Measurements from ENCODE around the gene SLC25A41.

Gene SLC25A41

GRCh38 chr19:6433663-6434062 is at the start of gene SLC25A41:
Gene SLC25A41, minus strand, starts transcription at chr19:6433763. Its CDS starts 70 bp downstream, at chr19:6433693.
- Histone ChIP-seq H3K27me3 (ENCODE audit: insufficient read depth, low read length) (peaks cover 12% of the 10 kb centered on the region), H3K9me3 (ENCODE audit: insufficient read depth, low read depth, low read length) (no peaks in the 10 kb centered on the region), H3K9ac (ENCODE audit: low read depth, low read length) (no peak within 1 kb of the TSS), H3K4me1 (ENCODE audit: insufficient read depth, low read length) (no peaks in the 10 kb centered on the region), H3K27ac (ENCODE audit: low read length) (no peak within 1 kb of the TSS), H3K36me3 (ENCODE audit: insufficient read depth, low read depth, low read length) (no peaks in the 10 kb centered on the region), H3K4me3 (ENCODE audit: low read length) (no peak within 1 kb of the TSS)

GRCh38 chr19:6483235-6483634 is 49.7 kb upstream of the SLC25A41 start:
- no peaks in the 10 kb centered on the region for H3K27me3 ChIP-seq (ENCODE audit: insufficient read depth, low read length)
- H3K4me3 ChIP-seq (ENCODE audit: low read length), result no peak overlapping the region
- H3K27ac ChIP-seq (ENCODE audit: low read length), result no peak overlapping the region
- H3K9me3 ChIP-seq (ENCODE audit: insufficient read depth, low read depth, low read length), result no peaks in the 10 kb centered on the region
- no peaks in the 10 kb centered on the region; the same call in 1 of the 2 replicates for H3K4me1 ChIP-seq (ENCODE audit: insufficient read depth, low read length)
- H3K9ac ChIP-seq (ENCODE audit: low read depth, low read length), result no peak overlapping the region
- no peaks in the 10 kb centered on the region for H3K36me3 ChIP-seq (ENCODE audit: insufficient read depth, low read depth, low read length)

GRCh38 chr19:6482343-6482686 is 48.8 kb upstream of the SLC25A41 start:
- no peak overlapping the region for H3K27ac ChIP-seq (ENCODE audit: low read length)

GRCh38 chr19:6481541-6482342 is 48.2 kb upstream of the SLC25A41 start, which contains the start of gene DENND1C:
Gene DENND1C, minus strand, starts transcription at chr19:6481787. Its CDS starts 92 bp downstream, at chr19:6481695.
- Histone ChIP-seq H3K9me3 (ENCODE audit: insufficient read depth, low read depth, low read length) (no peaks in the 10 kb centered on the region), H3K27ac (ENCODE audit: low read length) (no peak within 1 kb of the TSS), H3K36me3 (ENCODE audit: insufficient read depth, low read depth, low read length) (no peaks in the 10 kb centered on the region), H3K4me1 (ENCODE audit: insufficient read depth, low read length) (no peaks in the 10 kb centered on the region; the same call in 1 of the 2 replicates), H3K9ac (ENCODE audit: low read depth, low read length) (no peak within 1 kb of the TSS), H3K4me3 (ENCODE audit: low read length) (no peak within 1 kb of the TSS), H3K27me3 (ENCODE audit: insufficient read depth, low read length) (peaks cover 5% of the 10 kb centered on the region)

More at GRCh38 chr19:6482343-6482686, 48.8 kb upstream of the SLC25A41 start:
- H3K9ac ChIP-seq (ENCODE audit: low read depth, low read length), result no peak overlapping the region
- no peaks in the 10 kb centered on the region for H3K9me3 ChIP-seq (ENCODE audit: insufficient read depth, low read depth, low read length)
- no peak overlapping the region for H3K4me3 ChIP-seq (ENCODE audit: low read length)
- no peaks in the 10 kb centered on the region; the same call in 1 of the 2 replicates for H3K4me1 ChIP-seq (ENCODE audit: insufficient read depth, low read length)
- no peaks in the 10 kb centered on the region; the same call in 1 of the 2 replicates for H3K27me3 ChIP-seq (ENCODE audit: insufficient read depth, low read length)
- H3K36me3 ChIP-seq (ENCODE audit: insufficient read depth, low read depth, low read length), result no peaks in the 10 kb centered on the region

GRCh38 chr19:6480848-6481415 is 47.4 kb upstream of the SLC25A41 start:
- Histone ChIP-seq H3K4me1 (ENCODE audit: insufficient read depth, low read length) (no peaks in the 10 kb centered on the region; the same call in 1 of the 2 replicates), H3K9me3 (ENCODE audit: insufficient read depth, low read depth, low read length) (no peaks in the 10 kb centered on the region), H3K36me3 (ENCODE audit: insufficient read depth, low read depth, low read length) (no peaks in the 10 kb centered on the region), H3K9ac (ENCODE audit: low read depth, low read length) (no peak overlapping the region), H3K27me3 (ENCODE audit: insufficient read depth, low read length) (peaks cover 8% of the 10 kb centered on the region), H3K4me3 (ENCODE audit: low read length) (no peak overlapping the region), H3K27ac (ENCODE audit: low read length) (no peak overlapping the region)

- H3K36me3 ChIP-seq (ENCODE audit: insufficient read depth, low read depth, low read length), result no peaks in the 10 kb centered on the region
- no peak overlapping the region for H3K9ac ChIP-seq (ENCODE audit: low read depth, low read length)
- peaks cover 18% of the 10 kb centered on the region for H3K27me3 ChIP-seq (ENCODE audit: insufficient read depth, low read length)
- no peaks in the 10 kb centered on the region; the same call in 1 of the 2 replicates for H3K4me1 ChIP-seq (ENCODE audit: insufficient read depth, low read length)
- no peak overlapping the region for H3K4me3 ChIP-seq (ENCODE audit: low read length)
- no peaks in the 10 kb centered on the region for H3K9me3 ChIP-seq (ENCODE audit: insufficient read depth, low read depth, low read length)
- H3K27ac ChIP-seq (ENCODE audit: low read length), result no peak overlapping the region
Measured at GRCh38 chr19:6479836-6480398, 46.4 kb upstream of the SLC25A41 start.

- Histone ChIP-seq H3K9ac (ENCODE audit: low read depth, low read length) (no peak overlapping the region), H3K9me3 (ENCODE audit: insufficient read depth, low read depth, low read length) (no peaks in the 10 kb centered on the region), H3K27ac (ENCODE audit: low read length) (no peak overlapping the region)
Measured at GRCh38 chr19:6478815-6479214, 45.3 kb upstream of the SLC25A41 start.

GRCh38 chr19:6476896-6477431 is 43.4 kb upstream of the SLC25A41 start:
- Histone ChIP-seq H3K9me3 (ENCODE audit: insufficient read depth, low read depth, low read length) (no peaks in the 10 kb centered on the region), H3K9ac (ENCODE audit: low read depth, low read length) (no peak overlapping the region; the same call in 1 of the 2 replicates), H3K36me3 (ENCODE audit: insufficient read depth, low read depth, low read length) (no peaks in the 10 kb centered on the region), H3K27ac (ENCODE audit: low read length) (no peak overlapping the region), H3K4me3 (ENCODE audit: low read length) (peak overlapping the region; percentile 89), H3K4me1 (ENCODE audit: insufficient read depth, low read length) (no peaks in the 10 kb centered on the region; the same call in 1 of the 2 replicates), H3K27me3 (ENCODE audit: insufficient read depth, low read length) (peaks cover 29% of the 10 kb centered on the region)

More at GRCh38 chr19:6478815-6479214, 45.3 kb upstream of the SLC25A41 start:
- Histone ChIP-seq H3K36me3 (ENCODE audit: insufficient read depth, low read depth, low read length) (no peaks in the 10 kb centered on the region), H3K4me1 (ENCODE audit: insufficient read depth, low read length) (no peaks in the 10 kb centered on the region; the same call in 1 of the 2 replicates), H3K27me3 (ENCODE audit: insufficient read depth, low read length) (peaks cover 29% of the 10 kb centered on the region), H3K4me3 (ENCODE audit: low read length) (no peak overlapping the region)

- peak overlapping the region; percentile 89 for H3K4me3 ChIP-seq (ENCODE audit: low read length)
- no peak overlapping the region for H3K27ac ChIP-seq (ENCODE audit: low read length)
- no peaks in the 10 kb centered on the region; the same call in 1 of the 2 replicates for H3K4me1 ChIP-seq (ENCODE audit: insufficient read depth, low read length)
- H3K27me3 ChIP-seq (ENCODE audit: insufficient read depth, low read length), result peaks cover 29% of the 10 kb centered on the region
- H3K9me3 ChIP-seq (ENCODE audit: insufficient read depth, low read depth, low read length), result no peaks in the 10 kb centered on the region
- H3K9ac ChIP-seq (ENCODE audit: low read depth, low read length), result peak overlapping the region; percentile 58; the same call in 1 of the 2 replicates
- H3K36me3 ChIP-seq (ENCODE audit: insufficient read depth, low read depth, low read length), result no peaks in the 10 kb centered on the region
Measured at GRCh38 chr19:6476155-6476895, 42.8 kb upstream of the SLC25A41 start.

GRCh38 chr19:6475321-6476108 is 42.0 kb upstream of the SLC25A41 start:
- Histone ChIP-seq H3K27me3 (ENCODE audit: insufficient read depth, low read length) (peaks cover 29% of the 10 kb centered on the region), H3K27ac (ENCODE audit: low read length) (no peak overlapping the region), H3K4me3 (ENCODE audit: low read length) (peak overlapping the region; percentile 89), H3K9ac (ENCODE audit: low read depth, low read length) (peak overlapping the region; percentile 42; the same call in 1 of the 2 replicates), H3K9me3 (ENCODE audit: insufficient read depth, low read depth, low read length) (no peaks in the 10 kb centered on the region), H3K36me3 (ENCODE audit: insufficient read depth, low read depth, low read length) (no peaks in the 10 kb centered on the region), H3K4me1 (ENCODE audit: insufficient read depth, low read length) (no peaks in the 10 kb centered on the region; the same call in 1 of the 2 replicates)

Measured in iPS-20b (cell line).